ENCODE results near the gene PTPRN2. TPM values are rescaled to one million over a fixed set of nuclear protein-coding genes. Genes with fewer than 3 reads are reported as not detected.

PTPRN2 gene
- total and polyA plus RNA-seq, 2 donors (not counting 3 experiments of a cell fraction or from before 2014, with no cell fraction given) = 0.62 to 0.88 TPM

- no peak overlapping the region for H3K4me2 ChIP-seq (ENCODE audit: insufficient read depth, low read length)
- no peak overlapping the region for H3K4me3 ChIP-seq (replicated peaks in 1 of 3; ENCODE audit: insufficient read depth in 1 of 3, low read depth in 1 of 3, low read length in 3 of 3)
- no peaks in the 10 kb centered on the region for H3K36me3 ChIP-seq (ENCODE audit: control insufficient read depth in 2 of 2, extremely low read depth in 1 of 2, insufficient read depth in 2 of 2, low read length in 2 of 2)
- intact Hi-C loops (cut with micrococcal nuclease) = no loop called here
- H3K27me3 ChIP-seq (ENCODE audit: control insufficient read depth in 2 of 2, insufficient read depth in 2 of 2, low read length in 2 of 2) = no peaks in the 10 kb centered on the region
- H3K27ac ChIP-seq (ENCODE audit: insufficient read depth, low read depth, low read length) = no peak overlapping the region
- ChIA-PET POLR2A (no interaction called here), CTCF (no interaction called here)
- FAIRE-seq (no peak), DNase-seq (ENCODE audit: low read depth, low spot score) (no peak)
- H2AFZ ChIP-seq (ENCODE audit: low read depth, low read length) = no peak overlapping the region
- BruUV-seq (replicated peaks) = no TSS peak
- H4K20me1 ChIP-seq (replicated peaks; ENCODE audit: control insufficient read depth, extremely low read depth, insufficient read depth, low read length) = no peaks in the 10 kb centered on the region
- no peak overlapping the region for H3K9ac ChIP-seq (replicated peaks; ENCODE audit: extremely low read depth, insufficient read depth, low read length)
- dilution Hi-C loops (cut with MboI; ENCODE audit: extremely low pct_ligation_motif_present, low sequenced_read_pairs) = no loop called here
- H3K9me3 ChIP-seq (replicated peaks; ENCODE audit: control insufficient read depth, insufficient read depth, low read length) = no peaks in the 10 kb centered on the region
- no peaks in the 10 kb centered on the region for H3K79me2 ChIP-seq (ENCODE audit: control insufficient read depth, insufficient read depth, low read length)
- no peaks in the 10 kb centered on the region for H3K4me1 ChIP-seq (ENCODE audit: control insufficient read depth, extremely low read depth, insufficient read depth, low read length)
- no peaks in the 10 kb centered on the region for H3K9me1 ChIP-seq (replicated peaks; ENCODE audit: control insufficient read depth, extremely low read depth, insufficient read depth, low read length)
- TF ChIP-seq POLR2AphosphoS5 (IDR thresholded peaks at IDR 0.05; ENCODE audit: insufficient read depth, low read depth, low read length) (no peak), CTCF (IDR thresholded peaks at IDR 0.05; ENCODE audit: extremely low read depth in 1 of 2, insufficient read depth in 1 of 2, low read depth in 1 of 2, low read length in 2 of 2) (no peak), FOS (IDR thresholded peaks at IDR 0.05; ENCODE audit: borderline replicate concordance, insufficient read depth, low read length) (no peak), MYC (IDR thresholded peaks at IDR 0.05; ENCODE audit: low read depth, low read length) (no peak), JUN (IDR thresholded peaks at IDR 0.05; ENCODE audit: borderline replicate concordance, insufficient read depth, insufficient read length, low read depth) (no peak), MAX (IDR thresholded peaks at IDR 0.05; ENCODE audit: insufficient read depth, insufficient read length) (no peak), GATA2 (IDR thresholded peaks at IDR 0.05; ENCODE audit: insufficient read depth, insufficient read length, low read depth, low read length) (no peak), EZH2 (IDR thresholded peaks at IDR 0.05; ENCODE audit: borderline replicate concordance, low read depth, low read length, severe bottlenecking) (no peak), POLR2A (IDR thresholded peaks at IDR 0.05; ENCODE audit: low read depth, low read length) (no peak)
Measured at GRCh38 chr7:158499082-158499455, 88.6 kb downstream of the PTPRN2 start.

All from endothelial cell of umbilical vein (primary cell).